ENCODE data around the gene PLEKHA4. TPM values are rescaled to one million over a fixed set of nuclear protein-coding genes. Genes with fewer than 3 reads are reported as not detected.

The PLEKHA4 gene
- total and polyA plus RNA-seq, 2 of the 13 experiments (the other 11 are each of a cell fraction or from before 2014, with no cell fraction given): 4.8 to 6.0 TPM

DNA sequence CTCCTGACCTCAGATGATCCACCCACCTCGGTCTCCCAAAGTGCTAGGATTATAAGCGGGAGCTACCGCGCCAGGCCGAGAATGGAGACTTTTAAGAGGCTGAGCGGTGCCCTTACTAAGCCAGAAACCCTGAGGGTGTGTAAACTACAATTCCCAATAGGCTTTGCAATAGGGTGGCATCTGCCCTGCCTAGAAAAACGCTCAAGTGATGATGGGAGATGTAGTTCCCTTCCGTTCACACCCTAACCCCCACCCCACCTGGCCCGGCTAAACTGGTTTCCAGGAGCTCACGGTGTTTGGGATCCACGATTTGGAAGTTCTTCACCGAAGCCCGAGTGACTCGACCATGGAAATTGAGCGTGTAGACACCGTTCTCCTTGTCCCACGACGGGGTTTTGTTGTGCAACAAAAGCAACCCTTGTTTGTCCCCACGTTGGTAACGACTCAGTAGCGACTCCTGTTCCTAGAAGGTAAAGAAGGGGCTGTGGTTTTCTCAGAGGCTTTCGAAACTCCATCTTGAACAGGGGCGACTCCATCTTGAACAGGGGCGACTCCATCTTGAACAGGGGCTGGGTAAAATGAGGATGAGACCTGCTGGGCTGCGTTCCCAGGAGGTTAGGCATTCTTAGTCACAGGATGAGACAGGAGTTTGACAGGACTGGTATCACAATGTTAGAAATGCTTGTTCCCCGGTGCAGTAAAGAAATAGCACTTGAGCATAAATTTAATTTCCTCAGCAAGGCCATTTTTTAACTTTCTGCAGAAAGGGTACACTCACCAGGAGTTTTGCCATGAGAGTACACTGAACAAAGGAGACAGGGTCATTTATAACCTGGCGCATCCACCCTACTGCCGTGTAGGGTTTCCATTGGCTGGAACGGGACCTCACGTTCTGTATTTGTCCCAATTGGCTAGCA is 13.6 kb upstream of the PLEKHA4 start:
- FAIRE-seq (no peak), ATAC-seq (peak; percentile 64), DNase-seq (ENCODE audit: low spot score) (no peak)
- in situ Hi-C loops (cut with HindIII; ENCODE audit: extremely low pct_ligation_motif_present, low pct_unique_long_range_greater_than_20kb) (no loop called here), intact Hi-C loops (cut with micrococcal nuclease; ENCODE audit: unreplicated experiment) (no loop called here)
- Histone ChIP-seq H4K20me1 (ENCODE audit: insufficient read depth, low read length) (no peaks in the 10 kb centered on the region), H3K79me2 (ENCODE audit: insufficient read depth, low read length) (no peaks in the 10 kb centered on the region), H3K4me3 (replicated peaks in 1 of 3; ENCODE audit: insufficient read depth in 1 of 3, low read depth in 2 of 3, low read length in 3 of 3) (no peak overlapping the region), H3K4me1 (ENCODE audit: insufficient read depth, low read length) (peaks cover 13% of the 10 kb centered on the region), H3K9me3 (ENCODE audit: low read length) (no peaks in the 10 kb centered on the region), H3K27me3 (ENCODE audit: control insufficient read depth in 1 of 2, insufficient read depth in 2 of 2, low read length in 2 of 2) (no peaks in the 10 kb centered on the region; a peak in 1 of 5 replicates), H2AFZ (ENCODE audit: low read length) (no peak overlapping the region), H3K27ac (ENCODE audit: extremely low read length, insufficient read depth, low read length) (no peak overlapping the region), H3K36me3 (replicated peaks in 1 of 2; ENCODE audit: control insufficient read depth in 1 of 2, insufficient read depth in 2 of 2, low read length in 2 of 2) (no peaks in the 10 kb centered on the region), H3K9ac (ENCODE audit: insufficient read depth, low read depth, low read length) (no peak overlapping the region), H3K4me2 (ENCODE audit: low read depth, low read length) (no peak overlapping the region)
- 71% methylated on average over 22 of the region's 30 CpGs for WGBS (ENCODE audit: low lambda C conversion rate)
- BruUV-seq (replicated peaks): no TSS peak
- ChIA-PET CTCF (ENCODE audit: low intra/inter-chr PET ratio, low total read pairs) (no interaction called here), POLR2A (interaction anchor here (0.7 to 2.8 kb wide), 4 partner anchors 10 to 88 kb away, joined by 3 to 28 read pairs (median 6); partner anchors contain the start of genes NUCB1 and PPP1R15A)
- TF ChIP-seq ZNF350 (CRISPR knock-in tag; IDR thresholded peaks at IDR 0.05; ENCODE audit: borderline replicate concordance, low read depth) (no peak), YY1 (IDR thresholded peaks at IDR 0.05; ENCODE audit: insufficient read depth, insufficient replicate concordance, low read depth, low read length) (peak; percentile 20), SUZ12 (IDR thresholded peaks at IDR 0.05; ENCODE audit: low read depth, low read length) (peak; percentile 77), ZNF441 (CRISPR knock-in tag; IDR thresholded peaks at IDR 0.05; ENCODE audit: borderline replicate concordance) (no peak), CREM (IDR thresholded peaks at IDR 0.05) (peak; percentile 63; the same call in 1 of the 2 replicates), CREM (CRISPR knock-in tag; IDR thresholded peaks at IDR 0.05) (no peak), PHF20 (CRISPR knock-in tag; IDR thresholded peaks at IDR 0.05) (no peak), KDM5A (IDR thresholded peaks at IDR 0.05; ENCODE audit: borderline replicate concordance, low read length) (no peak), THAP11 (CRISPR knock-in tag; IDR thresholded peaks at IDR 0.05) (peak; percentile 99), TBP (CRISPR knock-in tag; IDR thresholded peaks at IDR 0.05) (0 out of 2 replicates have a peak, but pooled peaks have one; percentile 50)
- TF ChIP-seq, protein P1, sequence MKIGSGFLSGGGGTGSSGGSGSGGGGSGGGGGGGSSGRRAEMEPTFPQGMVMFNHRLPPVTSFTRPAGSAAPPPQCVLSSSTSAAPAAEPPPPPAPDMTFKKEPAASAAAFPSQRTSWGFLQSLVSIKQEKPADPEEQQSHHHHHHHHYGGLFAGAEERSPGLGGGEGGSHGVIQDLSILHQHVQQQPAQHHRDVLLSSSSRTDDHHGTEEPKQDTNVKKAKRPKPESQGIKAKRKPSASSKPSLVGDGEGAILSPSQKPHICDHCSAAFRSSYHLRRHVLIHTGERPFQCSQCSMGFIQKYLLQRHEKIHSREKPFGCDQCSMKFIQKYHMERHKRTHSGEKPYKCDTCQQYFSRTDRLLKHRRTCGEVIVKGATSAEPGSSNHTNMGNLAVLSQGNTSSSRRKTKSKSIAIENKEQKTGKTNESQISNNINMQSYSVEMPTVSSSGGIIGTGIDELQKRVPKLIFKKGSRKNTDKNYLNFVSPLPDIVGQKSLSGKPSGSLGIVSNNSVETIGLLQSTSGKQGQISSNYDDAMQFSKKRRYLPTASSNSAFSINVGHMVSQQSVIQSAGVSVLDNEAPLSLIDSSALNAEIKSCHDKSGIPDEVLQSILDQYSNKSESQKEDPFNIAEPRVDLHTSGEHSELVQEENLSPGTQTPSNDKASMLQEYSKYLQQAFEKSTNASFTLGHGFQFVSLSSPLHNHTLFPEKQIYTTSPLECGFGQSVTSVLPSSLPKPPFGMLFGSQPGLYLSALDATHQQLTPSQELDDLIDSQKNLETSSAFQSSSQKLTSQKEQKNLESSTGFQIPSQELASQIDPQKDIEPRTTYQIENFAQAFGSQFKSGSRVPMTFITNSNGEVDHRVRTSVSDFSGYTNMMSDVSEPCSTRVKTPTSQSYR (CRISPR knock-in tag; IDR thresholded peaks at IDR 0.05; ENCODE audit: borderline replicate concordance): no peak
- TF ChIP-seq, protein P2, sequence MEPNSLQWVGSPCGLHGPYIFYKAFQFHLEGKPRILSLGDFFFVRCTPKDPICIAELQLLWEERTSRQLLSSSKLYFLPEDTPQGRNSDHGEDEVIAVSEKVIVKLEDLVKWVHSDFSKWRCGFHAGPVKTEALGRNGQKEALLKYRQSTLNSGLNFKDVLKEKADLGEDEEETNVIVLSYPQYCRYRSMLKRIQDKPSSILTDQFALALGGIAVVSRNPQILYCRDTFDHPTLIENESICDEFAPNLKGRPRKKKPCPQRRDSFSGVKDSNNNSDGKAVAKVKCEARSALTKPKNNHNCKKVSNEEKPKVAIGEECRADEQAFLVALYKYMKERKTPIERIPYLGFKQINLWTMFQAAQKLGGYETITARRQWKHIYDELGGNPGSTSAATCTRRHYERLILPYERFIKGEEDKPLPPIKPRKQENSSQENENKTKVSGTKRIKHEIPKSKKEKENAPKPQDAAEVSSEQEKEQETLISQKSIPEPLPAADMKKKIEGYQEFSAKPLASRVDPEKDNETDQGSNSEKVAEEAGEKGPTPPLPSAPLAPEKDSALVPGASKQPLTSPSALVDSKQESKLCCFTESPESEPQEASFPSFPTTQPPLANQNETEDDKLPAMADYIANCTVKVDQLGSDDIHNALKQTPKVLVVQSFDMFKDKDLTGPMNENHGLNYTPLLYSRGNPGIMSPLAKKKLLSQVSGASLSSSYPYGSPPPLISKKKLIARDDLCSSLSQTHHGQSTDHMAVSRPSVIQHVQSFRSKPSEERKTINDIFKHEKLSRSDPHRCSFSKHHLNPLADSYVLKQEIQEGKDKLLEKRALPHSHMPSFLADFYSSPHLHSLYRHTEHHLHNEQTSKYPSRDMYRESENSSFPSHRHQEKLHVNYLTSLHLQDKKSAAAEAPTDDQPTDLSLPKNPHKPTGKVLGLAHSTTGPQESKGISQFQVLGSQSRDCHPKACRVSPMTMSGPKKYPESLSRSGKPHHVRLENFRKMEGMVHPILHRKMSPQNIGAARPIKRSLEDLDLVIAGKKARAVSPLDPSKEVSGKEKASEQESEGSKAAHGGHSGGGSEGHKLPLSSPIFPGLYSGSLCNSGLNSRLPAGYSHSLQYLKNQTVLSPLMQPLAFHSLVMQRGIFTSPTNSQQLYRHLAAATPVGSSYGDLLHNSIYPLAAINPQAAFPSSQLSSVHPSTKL (CRISPR knock-in tag; IDR thresholded peaks at IDR 0.05): no peak
- TF ChIP-seq, protein P3, sequence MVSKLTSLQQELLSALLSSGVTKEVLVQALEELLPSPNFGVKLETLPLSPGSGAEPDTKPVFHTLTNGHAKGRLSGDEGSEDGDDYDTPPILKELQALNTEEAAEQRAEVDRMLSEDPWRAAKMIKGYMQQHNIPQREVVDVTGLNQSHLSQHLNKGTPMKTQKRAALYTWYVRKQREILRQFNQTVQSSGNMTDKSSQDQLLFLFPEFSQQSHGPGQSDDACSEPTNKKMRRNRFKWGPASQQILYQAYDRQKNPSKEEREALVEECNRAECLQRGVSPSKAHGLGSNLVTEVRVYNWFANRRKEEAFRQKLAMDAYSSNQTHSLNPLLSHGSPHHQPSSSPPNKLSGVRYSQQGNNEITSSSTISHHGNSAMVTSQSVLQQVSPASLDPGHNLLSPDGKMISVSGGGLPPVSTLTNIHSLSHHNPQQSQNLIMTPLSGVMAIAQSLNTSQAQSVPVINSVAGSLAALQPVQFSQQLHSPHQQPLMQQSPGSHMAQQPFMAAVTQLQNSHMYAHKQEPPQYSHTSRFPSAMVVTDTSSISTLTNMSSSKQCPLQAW (CRISPR knock-in tag; IDR thresholded peaks at IDR 0.05): peak; percentile 22; the same call in 1 of the 2 replicates
- TF ChIP-seq, protein P4, sequence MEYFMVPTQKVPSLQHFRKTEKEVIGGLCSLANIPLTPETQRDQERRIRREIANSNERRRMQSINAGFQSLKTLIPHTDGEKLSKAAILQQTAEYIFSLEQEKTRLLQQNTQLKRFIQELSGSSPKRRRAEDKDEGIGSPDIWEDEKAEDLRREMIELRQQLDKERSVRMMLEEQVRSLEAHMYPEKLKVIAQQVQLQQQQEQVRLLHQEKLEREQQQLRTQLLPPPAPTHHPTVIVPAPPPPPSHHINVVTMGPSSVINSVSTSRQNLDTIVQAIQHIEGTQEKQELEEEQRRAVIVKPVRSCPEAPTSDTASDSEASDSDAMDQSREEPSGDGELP (IDR thresholded peaks at IDR 0.05; ENCODE audit: borderline replicate concordance, low read depth): no peak
